Measurements from ENCODE around the gene FBXW11.

Gene FBXW11

DNA sequence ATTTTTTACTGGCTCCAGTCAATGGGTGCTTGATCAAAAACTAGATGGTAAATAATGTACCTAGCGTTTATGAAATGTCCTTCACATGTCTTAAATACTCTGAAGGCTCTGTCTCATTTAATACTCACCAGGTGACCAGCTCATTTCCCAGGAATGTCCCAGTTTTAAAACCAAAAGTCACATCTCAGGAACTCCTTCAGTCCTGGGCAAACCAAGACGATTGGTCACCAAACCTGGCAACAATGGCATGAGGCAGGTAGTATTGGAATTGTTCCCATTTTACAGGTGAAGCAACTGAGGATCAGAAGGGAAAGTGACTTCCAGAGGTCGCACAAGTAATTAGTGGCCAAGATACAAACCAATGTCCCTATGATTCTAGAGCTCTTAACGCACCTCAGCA, 193.2 kb downstream of the FBXW11 start:
- no peak overlapping the region for H3K4me3 ChIP-seq (ENCODE audit: low read length, poor library complexity, severe bottlenecking)
- H3F3A ChIP-seq (ENCODE audit: low read depth), result no peaks in the 10 kb centered on the region
- TF ChIP-seq, protein P1, sequence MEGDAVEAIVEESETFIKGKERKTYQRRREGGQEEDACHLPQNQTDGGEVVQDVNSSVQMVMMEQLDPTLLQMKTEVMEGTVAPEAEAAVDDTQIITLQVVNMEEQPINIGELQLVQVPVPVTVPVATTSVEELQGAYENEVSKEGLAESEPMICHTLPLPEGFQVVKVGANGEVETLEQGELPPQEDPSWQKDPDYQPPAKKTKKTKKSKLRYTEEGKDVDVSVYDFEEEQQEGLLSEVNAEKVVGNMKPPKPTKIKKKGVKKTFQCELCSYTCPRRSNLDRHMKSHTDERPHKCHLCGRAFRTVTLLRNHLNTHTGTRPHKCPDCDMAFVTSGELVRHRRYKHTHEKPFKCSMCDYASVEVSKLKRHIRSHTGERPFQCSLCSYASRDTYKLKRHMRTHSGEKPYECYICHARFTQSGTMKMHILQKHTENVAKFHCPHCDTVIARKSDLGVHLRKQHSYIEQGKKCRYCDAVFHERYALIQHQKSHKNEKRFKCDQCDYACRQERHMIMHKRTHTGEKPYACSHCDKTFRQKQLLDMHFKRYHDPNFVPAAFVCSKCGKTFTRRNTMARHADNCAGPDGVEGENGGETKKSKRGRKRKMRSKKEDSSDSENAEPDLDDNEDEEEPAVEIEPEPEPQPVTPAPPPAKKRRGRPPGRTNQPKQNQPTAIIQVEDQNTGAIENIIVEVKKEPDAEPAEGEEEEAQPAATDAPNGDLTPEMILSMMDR (conservative IDR thresholded peaks at IDR 0.05; ENCODE audit: low read length), result no peak
- no peak for TF ChIP-seq EZH2phosphoT487 (IDR thresholded peaks at IDR 0.05; ENCODE audit: borderline replicate concordance)
- H3K27me3 ChIP-seq (ENCODE audit: insufficient read depth, low read length, poor library complexity, severe bottlenecking), result no peaks in the 10 kb centered on the region
- no peaks in the 10 kb centered on the region for H3K9me2 ChIP-seq (replicated peaks; ENCODE audit: low read depth, low read length)
- no peak overlapping the region for H3K9ac ChIP-seq (ENCODE audit: low read depth, low read length, poor library complexity, severe bottlenecking)
- H3K4me1 ChIP-seq (ENCODE audit: insufficient read depth, low read length, poor library complexity, severe bottlenecking), result no peaks in the 10 kb centered on the region
- H3K36me3 ChIP-seq (ENCODE audit: insufficient read depth, low read length), result no peaks in the 10 kb centered on the region
- H2AFZ ChIP-seq (ENCODE audit: low read length), result no peak overlapping the region
- no peaks in the 10 kb centered on the region for H4K20me1 ChIP-seq (ENCODE audit: insufficient read depth, low read length, poor library complexity, severe bottlenecking)
- no peak overlapping the region for H3K4me2 ChIP-seq (ENCODE audit: low read depth, low read length, poor library complexity, severe bottlenecking)
- H3K79me2 ChIP-seq (ENCODE audit: insufficient read depth, low read length), result no peaks in the 10 kb centered on the region
- no peaks in the 10 kb centered on the region for H3K9me3 ChIP-seq (ENCODE audit: insufficient read depth, low read depth, low read length)

Measured in Loucy (cell line).